H9 (cell line): ENCODE measurements around the gene NKX3-2. TPM values are rescaled to one million over a fixed set of nuclear protein-coding genes. Genes with fewer than 3 reads are reported as not detected.

Source experiments
- DNase-seq: peaks from one replicate; pipeline ENCODE4 v3.0.0-alpha.2; 2017
- H2AFZ ChIP-seq: one replicate; pipeline ENCODE4 v1.6.1; 2013; ENCODE audit warnings: mild to moderate bottlenecking, low read length, control low read depth, moderate library complexity
- H2AK5ac ChIP-seq: 2 replicates; pipeline ENCODE4 v1.6.1; 2013; ENCODE audit warnings: low read length, control low read depth, mixed read lengths; ENCODE audit not compliant: insufficient read length
- H2BK120ac ChIP-seq: one replicate; pipeline ENCODE4 v1.6.1; 2013; ENCODE audit warnings: low read depth, mild to moderate bottlenecking, low read length, control low read depth, inconsistent platforms; ENCODE audit not compliant: poor library complexity, severe bottlenecking
- H2BK12ac ChIP-seq: 2 replicates; pipeline ENCODE4 v1.6.1; 2013; ENCODE audit warnings: low read length, control low read depth, mixed read lengths, low read depth; ENCODE audit not compliant: insufficient read length
- H2BK15ac ChIP-seq: 2 replicates; pipeline ENCODE4 v1.6.1; 2013; ENCODE audit warnings: low read depth, low read length, control low read depth
- H2BK20ac ChIP-seq: one replicate; pipeline ENCODE4 v1.6.1; 2013; ENCODE audit warnings: low read depth, mild to moderate bottlenecking, low read length, control low read depth, inconsistent platforms; ENCODE audit not compliant: poor library complexity, severe bottlenecking
- H2BK5ac ChIP-seq: 2 replicates; pipeline ENCODE4 v1.6.1; 2013; ENCODE audit warnings: low read length, control low read depth, mixed read lengths; ENCODE audit not compliant: insufficient read length
- H3K14ac ChIP-seq: 2 replicates; pipeline ENCODE4 v1.6.1; 2013; ENCODE audit warnings: low read length, control low read depth; ENCODE audit not compliant: insufficient read depth
- H3K18ac ChIP-seq: 2 replicates; pipeline ENCODE4 v1.6.1; 2013; ENCODE audit warnings: low read depth, mild to moderate bottlenecking, mixed read lengths, low read length, control low read depth; ENCODE audit not compliant: insufficient read length
- H3K23ac ChIP-seq: 2 replicates; pipeline ENCODE4 v1.6.1; 2013; ENCODE audit warnings: low read length, control low read depth, mixed read lengths, low read depth; ENCODE audit not compliant: insufficient read length
- H3K23me2 ChIP-seq: 2 replicates; pipeline ENCODE4 v1.6.1; 2013; ENCODE audit warnings: low read depth, mild to moderate bottlenecking, mixed read lengths, low read length, control low read depth; ENCODE audit not compliant: insufficient read length, poor library complexity, severe bottlenecking
- H3K27ac ChIP-seq: 2 replicates; pipeline ENCODE4 v1.5.1; 2013; ENCODE audit warnings: low read length, control low read depth, mixed read lengths, low read depth; ENCODE audit not compliant: insufficient read length
- H3K27me3 ChIP-seq: 2 replicates; pipeline ENCODE4 v1.6.1; 2013; ENCODE audit warnings: low read length, control low read depth, inconsistent platforms; ENCODE audit not compliant: insufficient read depth
- H3K4ac ChIP-seq: 2 replicates; pipeline ENCODE4 v1.6.1; 2013; ENCODE audit warnings: low read depth, mild to moderate bottlenecking, control low read depth, inconsistent platforms, low read length, moderate library complexity
- H3K4me1 ChIP-seq: 2 replicates; pipeline ENCODE4 v1.6.1; 2013; ENCODE audit warnings: low read length, control low read depth, inconsistent platforms; ENCODE audit not compliant: insufficient read depth
- H3K4me2 ChIP-seq: 2 replicates; pipeline ENCODE4 v1.6.1; 2013; ENCODE audit warnings: low read length, control low read depth, mixed read lengths; ENCODE audit not compliant: insufficient read length, insufficient read depth
- H3K56ac ChIP-seq: 2 replicates; pipeline ENCODE4 v1.6.1; 2013; ENCODE audit warnings: low read depth, mild to moderate bottlenecking, mixed read lengths, low read length, control low read depth; ENCODE audit not compliant: insufficient read length
- H3K79me1 ChIP-seq: 2 replicates; pipeline ENCODE4 v1.6.1; 2013; ENCODE audit warnings: low read depth, mild to moderate bottlenecking, moderate library complexity, low read length, control low read depth, inconsistent platforms; ENCODE audit not compliant: insufficient read depth, poor library complexity, severe bottlenecking
- H3K79me2 ChIP-seq: 2 replicates; pipeline ENCODE4 v1.6.1; 2013; ENCODE audit warnings: low read length, control low read depth, inconsistent platforms; ENCODE audit not compliant: insufficient read depth
- H3K9ac ChIP-seq: 2 replicates; pipeline ENCODE4 v1.6.1; 2013; ENCODE audit warnings: low read length, control low read depth, mixed read lengths; ENCODE audit not compliant: insufficient read length; ENCODE audit errors: extremely low read depth
- H3K9me3 ChIP-seq: one replicate; pipeline ENCODE4 v1.6.1; 2013; ENCODE audit warnings: low read depth, low read length, inconsistent platforms; ENCODE audit not compliant: control insufficient read depth
- H3T11ph ChIP-seq: one replicate; pipeline ENCODE4 v1.6.1; 2013; ENCODE audit warnings: mild to moderate bottlenecking, low read length, control low read depth, inconsistent platforms
- H4K20me1 ChIP-seq: one replicate; pipeline ENCODE4 v1.6.1; 2013; ENCODE audit not compliant: control insufficient read depth, insufficient read length, insufficient read depth
- H4K5ac ChIP-seq: 2 replicates; pipeline ENCODE4 v1.6.1; 2013; ENCODE audit warnings: low read depth, mild to moderate bottlenecking, mixed read lengths, low read length, control low read depth; ENCODE audit not compliant: insufficient read length
- H4K8ac ChIP-seq: replicated peaks from 2 replicates; pipeline ENCODE4 v1.6.1; 2013; ENCODE audit warnings: low read length, control low read depth, mixed read lengths, low read depth; ENCODE audit not compliant: insufficient read length
- H4K91ac ChIP-seq: 2 replicates; pipeline ENCODE4 v1.6.1; 2013; ENCODE audit warnings: low read depth, mild to moderate bottlenecking, moderate library complexity, mixed read lengths, low read length, control low read depth; ENCODE audit not compliant: insufficient read length
- H3K27ac Mint-ChIP-seq, 3 experiments: 2 replicates in 2 of 3; 3 replicates in 1 of 3; pipeline ENCODE4 v1.8.0; 2020 to 2021; ENCODE audit warnings: mixed read lengths in 3 of 3, mild to moderate bottlenecking in 1 of 3, moderate library complexity in 1 of 3
- H3K27me3 Mint-ChIP-seq: 2 replicates; pipeline ENCODE4 v1.8.0; 2021; ENCODE audit warnings: low read depth, mild to moderate bottlenecking, moderate library complexity, mixed read lengths
- H3K36me3 Mint-ChIP-seq, 3 experiments: 2 replicates in 2 of 3; 3 replicates in 1 of 3; pipeline ENCODE4 v1.8.0; 2020 to 2021; ENCODE audit warnings: low read depth in 3 of 3, mixed read lengths in 3 of 3; ENCODE audit not compliant: insufficient read depth in 1 of 3
- H3K4me1 Mint-ChIP-seq, 2 experiments: 2 replicates each; pipeline ENCODE4 v1.8.0; 2020; ENCODE audit warnings: mixed read lengths in 2 of 2
- H3K4me3 Mint-ChIP-seq, 2 experiments: 2 replicates in 1 of 2; 3 replicates in 1 of 2; pipeline ENCODE4 v1.8.0; 2020 to 2021; ENCODE audit warnings: mild to moderate bottlenecking in 2 of 2, mixed read lengths in 2 of 2, moderate library complexity in 1 of 2
- H3K9me3 Mint-ChIP-seq, 2 experiments: 2 replicates in 1 of 2; 3 replicates in 1 of 2; pipeline ENCODE4 v1.8.0; 2020; ENCODE audit warnings: mild to moderate bottlenecking in 2 of 2, mixed read lengths in 2 of 2, moderate library complexity in 1 of 2
- total RNA-seq: library from RNA; stranded (reverse); gene quantifications from 2 replicates; pipeline ENCODE4 v1.2.1, GENCODE V29; 2021
- TF ChIP-seq, protein P1 (sequence below): fragments of 200-600 bp; sonication (generic); conservative IDR thresholded peaks from 3 replicates; pipeline ENCODE4 v1.8.0; 2021; ENCODE audit warnings: antibody characterized with exemption, mild to moderate bottlenecking

The NKX3-2 gene
- total RNA-seq, 1 experiment from 2014 or later: 1.9 TPM

- no peak overlapping the region for H3K4ac ChIP-seq
- no peaks in the 10 kb centered on the region for H3K9me3 ChIP-seq
- H2BK15ac ChIP-seq: no peak overlapping the region
- H2BK20ac ChIP-seq: peak overlapping the region; percentile 33
- H4K8ac ChIP-seq: no peak overlapping the region
- H4K20me1 ChIP-seq: no peaks in the 10 kb centered on the region
- no peak overlapping the region for H2AK5ac ChIP-seq
- H3K14ac ChIP-seq: no peak overlapping the region
- H3K56ac ChIP-seq: no peak overlapping the region
- H3K4me3 Mint-ChIP-seq: no peak overlapping the region
- H3K9ac ChIP-seq: no peak overlapping the region
- no peak overlapping the region for H4K5ac ChIP-seq
- H3K4me2 ChIP-seq: no peak overlapping the region
- H3K27ac ChIP-seq: no peak overlapping the region
- no peak overlapping the region for H4K91ac ChIP-seq
- no peaks in the 10 kb centered on the region for H3K79me2 ChIP-seq
- no peak overlapping the region for H3K27ac Mint-ChIP-seq
- H2BK12ac ChIP-seq: no peak overlapping the region
- peaks cover 48 to 56% of the 10 kb centered on the region in 2 experiments for H3K4me1 Mint-ChIP-seq
- no peak for DNase-seq
- H3K23ac ChIP-seq: no peak overlapping the region
- no peaks in the 10 kb centered on the region for H3K23me2 ChIP-seq
- no peak overlapping the region for H2AFZ ChIP-seq
- TF ChIP-seq, protein P1, sequence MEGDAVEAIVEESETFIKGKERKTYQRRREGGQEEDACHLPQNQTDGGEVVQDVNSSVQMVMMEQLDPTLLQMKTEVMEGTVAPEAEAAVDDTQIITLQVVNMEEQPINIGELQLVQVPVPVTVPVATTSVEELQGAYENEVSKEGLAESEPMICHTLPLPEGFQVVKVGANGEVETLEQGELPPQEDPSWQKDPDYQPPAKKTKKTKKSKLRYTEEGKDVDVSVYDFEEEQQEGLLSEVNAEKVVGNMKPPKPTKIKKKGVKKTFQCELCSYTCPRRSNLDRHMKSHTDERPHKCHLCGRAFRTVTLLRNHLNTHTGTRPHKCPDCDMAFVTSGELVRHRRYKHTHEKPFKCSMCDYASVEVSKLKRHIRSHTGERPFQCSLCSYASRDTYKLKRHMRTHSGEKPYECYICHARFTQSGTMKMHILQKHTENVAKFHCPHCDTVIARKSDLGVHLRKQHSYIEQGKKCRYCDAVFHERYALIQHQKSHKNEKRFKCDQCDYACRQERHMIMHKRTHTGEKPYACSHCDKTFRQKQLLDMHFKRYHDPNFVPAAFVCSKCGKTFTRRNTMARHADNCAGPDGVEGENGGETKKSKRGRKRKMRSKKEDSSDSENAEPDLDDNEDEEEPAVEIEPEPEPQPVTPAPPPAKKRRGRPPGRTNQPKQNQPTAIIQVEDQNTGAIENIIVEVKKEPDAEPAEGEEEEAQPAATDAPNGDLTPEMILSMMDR: no peak
- H3K9me3 Mint-ChIP-seq: peaks cover 5 to 6% of the 10 kb centered on the region in 2 experiments; a peak in 3 of 5 replicates
- no peak overlapping the region for H2BK120ac ChIP-seq
- H2BK5ac ChIP-seq: no peak overlapping the region
- H3K18ac ChIP-seq: no peak overlapping the region
- H3K27me3 Mint-ChIP-seq: no peaks in the 10 kb centered on the region
- H3K4me1 ChIP-seq: peaks cover 5% of the 10 kb centered on the region; the same call in 1 of the 2 replicates
- no peaks in the 10 kb centered on the region for H3K27me3 ChIP-seq
- H3K36me3 Mint-ChIP-seq: peaks cover 0 to 9% (median 0%) of the 10 kb centered on the region in 3 experiments; a peak in 3 of 7 replicates
- H3T11ph ChIP-seq: no peak overlapping the region
- no peaks in the 10 kb centered on the region for H3K79me1 ChIP-seq
These were observed 33.2 kb downstream of the NKX3-2 start for GRCh38 chr4:13511101-13511500.
